DOHH2 (cell line): ENCODE measurements around the gene SLC38A1.

Experiments
- EZH2phosphoT487 ChIP-seq: fragments of 200-600 bp; sonication (generic); IDR thresholded peaks from 2 replicates; pipeline ENCODE4 v1.6.1; 2017; ENCODE audit warnings: borderline replicate concordance, mild to moderate bottlenecking, antibody characterized with exemption, low read length, moderate library complexity, mixed read lengths
- TF ChIP-seq, protein P1 (sequence below): fragments of 200-600 bp; sonication (generic); IDR thresholded peaks from one replicate; pipeline ENCODE4 v1.5.1; 2014; ENCODE audit warnings: antibody characterized with exemption, mild to moderate bottlenecking, low read depth, low read length; ENCODE audit not compliant: poor library complexity, severe bottlenecking

DNA sequence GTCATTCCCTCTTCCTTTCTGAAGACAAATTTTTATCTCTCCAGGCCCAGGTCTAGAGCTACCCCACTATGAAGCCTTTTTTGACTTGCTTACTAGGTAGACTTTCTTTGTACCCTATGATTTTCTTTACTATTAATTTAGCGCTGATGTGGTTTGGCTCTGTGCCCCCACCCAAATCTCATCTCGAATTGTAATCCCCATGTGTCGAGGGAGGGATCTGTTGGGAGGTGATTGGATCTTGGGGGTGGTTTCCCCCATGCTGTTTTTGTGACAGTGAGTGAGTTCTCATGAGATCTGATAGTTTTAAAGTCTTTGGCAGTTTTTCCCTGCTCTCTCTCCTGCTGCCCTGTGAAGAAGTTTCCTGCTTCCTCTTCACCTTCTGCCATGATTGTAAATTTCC, 118.1 kb downstream of the SLC38A1 start:
- TF ChIP-seq, protein P1, sequence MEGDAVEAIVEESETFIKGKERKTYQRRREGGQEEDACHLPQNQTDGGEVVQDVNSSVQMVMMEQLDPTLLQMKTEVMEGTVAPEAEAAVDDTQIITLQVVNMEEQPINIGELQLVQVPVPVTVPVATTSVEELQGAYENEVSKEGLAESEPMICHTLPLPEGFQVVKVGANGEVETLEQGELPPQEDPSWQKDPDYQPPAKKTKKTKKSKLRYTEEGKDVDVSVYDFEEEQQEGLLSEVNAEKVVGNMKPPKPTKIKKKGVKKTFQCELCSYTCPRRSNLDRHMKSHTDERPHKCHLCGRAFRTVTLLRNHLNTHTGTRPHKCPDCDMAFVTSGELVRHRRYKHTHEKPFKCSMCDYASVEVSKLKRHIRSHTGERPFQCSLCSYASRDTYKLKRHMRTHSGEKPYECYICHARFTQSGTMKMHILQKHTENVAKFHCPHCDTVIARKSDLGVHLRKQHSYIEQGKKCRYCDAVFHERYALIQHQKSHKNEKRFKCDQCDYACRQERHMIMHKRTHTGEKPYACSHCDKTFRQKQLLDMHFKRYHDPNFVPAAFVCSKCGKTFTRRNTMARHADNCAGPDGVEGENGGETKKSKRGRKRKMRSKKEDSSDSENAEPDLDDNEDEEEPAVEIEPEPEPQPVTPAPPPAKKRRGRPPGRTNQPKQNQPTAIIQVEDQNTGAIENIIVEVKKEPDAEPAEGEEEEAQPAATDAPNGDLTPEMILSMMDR = no peak
- TF ChIP-seq EZH2phosphoT487 = no peak
